DOHH2 (cell line): ENCODE data around the gene RAD51B.

Experiments used
- H3F3A ChIP-seq: fragments of 200-600 bp; sonication (generic), shearing (Covaris generic); 2 replicates; pipeline ENCODE4 v1.6.0; 2016; ENCODE audit warnings: antibody characterized with exemption, mild to moderate bottlenecking; ENCODE audit not compliant: control insufficient read depth, insufficient read depth
- H3K27ac ChIP-seq: fragments of 200-600 bp; sonication (generic); 2 replicates; pipeline ENCODE4 v1.5.1; 2014; ENCODE audit warnings: low read depth, mild to moderate bottlenecking, low read length, moderate library complexity
- H3K27me3 ChIP-seq: fragments of 200-600 bp; sonication (generic); 2 replicates; pipeline ENCODE4 v1.6.1; 2014; ENCODE audit warnings: mild to moderate bottlenecking, low read length, mixed read lengths; ENCODE audit not compliant: control insufficient read depth
- H3K36me3 ChIP-seq: fragments of 200-600 bp; sonication (generic); 2 replicates; pipeline ENCODE4 v1.6.1; 2014; ENCODE audit warnings: mild to moderate bottlenecking, low read length, moderate library complexity, mixed read lengths; ENCODE audit not compliant: control insufficient read depth
- H3K4me1 ChIP-seq: fragments of 200-600 bp; sonication (generic); 2 replicates; pipeline ENCODE4 v1.6.1; 2014; ENCODE audit warnings: mild to moderate bottlenecking, low read length, mixed read lengths; ENCODE audit not compliant: control insufficient read depth
- H3K4me2 ChIP-seq: fragments of 200-600 bp; sonication (generic); 2 replicates; pipeline ENCODE4 v1.6.0; 2014; ENCODE audit warnings: mild to moderate bottlenecking, low read length, moderate library complexity
- H3K4me3 ChIP-seq: fragments of 200-600 bp; sonication (generic); 2 replicates; pipeline ENCODE4 v1.5.1; 2014; ENCODE audit warnings: mild to moderate bottlenecking, low read length, mixed read lengths
- H3K79me2 ChIP-seq: fragments of 200-600 bp; sonication (generic); 2 replicates; pipeline ENCODE4 v1.6.1; 2014; ENCODE audit warnings: mild to moderate bottlenecking, low read length, mixed read lengths; ENCODE audit not compliant: control insufficient read depth
- H3K9me2 ChIP-seq: fragments of 200-600 bp; sonication (generic); replicated peaks from 2 replicates; pipeline ENCODE4 v1.6.1; 2014; ENCODE audit warnings: mild to moderate bottlenecking, low read length, mixed read lengths; ENCODE audit not compliant: control insufficient read depth
- H3K9me3 ChIP-seq: fragments of 200-600 bp; sonication (generic); 2 replicates; pipeline ENCODE4 v1.6.1; 2014; ENCODE audit warnings: antibody characterized with exemption, low read length, mixed read lengths; ENCODE audit not compliant: control insufficient read depth, insufficient read depth
- H4K20me1 ChIP-seq: fragments of 200-600 bp; sonication (generic); 2 replicates; pipeline ENCODE4 v1.6.0; 2014; ENCODE audit warnings: low read depth, mild to moderate bottlenecking, antibody characterized with exemption, low read length, moderate library complexity; ENCODE audit not compliant: control insufficient read depth, insufficient read depth
- EZH2phosphoT487 ChIP-seq: fragments of 200-600 bp; sonication (generic); IDR thresholded peaks from 2 replicates; pipeline ENCODE4 v1.6.1; 2017; ENCODE audit warnings: borderline replicate concordance, mild to moderate bottlenecking, antibody characterized with exemption, low read length, moderate library complexity, mixed read lengths
- TF ChIP-seq, protein P1 (sequence below): fragments of 200-600 bp; sonication (generic); IDR thresholded peaks from one replicate; pipeline ENCODE4 v1.5.1; 2014; ENCODE audit warnings: antibody characterized with exemption, mild to moderate bottlenecking, low read depth, low read length; ENCODE audit not compliant: poor library complexity, severe bottlenecking

RAD51B gene

GRCh38 chr14:68238551-68238950, 419.0 kb downstream of the RAD51B start:
- TF ChIP-seq EZH2phosphoT487: no peak
- TF ChIP-seq, protein P1, sequence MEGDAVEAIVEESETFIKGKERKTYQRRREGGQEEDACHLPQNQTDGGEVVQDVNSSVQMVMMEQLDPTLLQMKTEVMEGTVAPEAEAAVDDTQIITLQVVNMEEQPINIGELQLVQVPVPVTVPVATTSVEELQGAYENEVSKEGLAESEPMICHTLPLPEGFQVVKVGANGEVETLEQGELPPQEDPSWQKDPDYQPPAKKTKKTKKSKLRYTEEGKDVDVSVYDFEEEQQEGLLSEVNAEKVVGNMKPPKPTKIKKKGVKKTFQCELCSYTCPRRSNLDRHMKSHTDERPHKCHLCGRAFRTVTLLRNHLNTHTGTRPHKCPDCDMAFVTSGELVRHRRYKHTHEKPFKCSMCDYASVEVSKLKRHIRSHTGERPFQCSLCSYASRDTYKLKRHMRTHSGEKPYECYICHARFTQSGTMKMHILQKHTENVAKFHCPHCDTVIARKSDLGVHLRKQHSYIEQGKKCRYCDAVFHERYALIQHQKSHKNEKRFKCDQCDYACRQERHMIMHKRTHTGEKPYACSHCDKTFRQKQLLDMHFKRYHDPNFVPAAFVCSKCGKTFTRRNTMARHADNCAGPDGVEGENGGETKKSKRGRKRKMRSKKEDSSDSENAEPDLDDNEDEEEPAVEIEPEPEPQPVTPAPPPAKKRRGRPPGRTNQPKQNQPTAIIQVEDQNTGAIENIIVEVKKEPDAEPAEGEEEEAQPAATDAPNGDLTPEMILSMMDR: no peak
- no peak overlapping the region for H3K4me2 ChIP-seq
- H3K36me3 ChIP-seq: no peaks in the 10 kb centered on the region
- no peaks in the 10 kb centered on the region for H3F3A ChIP-seq
- H3K27ac ChIP-seq: no peak overlapping the region
- H3K9me2 ChIP-seq: no peaks in the 10 kb centered on the region
- no peak overlapping the region for H3K4me3 ChIP-seq
- no peaks in the 10 kb centered on the region for H3K79me2 ChIP-seq
- H3K27me3 ChIP-seq: no peaks in the 10 kb centered on the region
- no peaks in the 10 kb centered on the region for H4K20me1 ChIP-seq
- no peaks in the 10 kb centered on the region for H3K4me1 ChIP-seq
- no peaks in the 10 kb centered on the region for H3K9me3 ChIP-seq

GRCh38 chr14:68238976-68239375, 419.4 kb downstream of the RAD51B start:
- Histone ChIP-seq H3K9me2 (no peaks in the 10 kb centered on the region), H3K79me2 (no peaks in the 10 kb centered on the region), H3K4me2 (no peak overlapping the region), H4K20me1 (no peaks in the 10 kb centered on the region), H3K27me3 (no peaks in the 10 kb centered on the region), H3K27ac (no peak overlapping the region), H3K36me3 (no peaks in the 10 kb centered on the region), H3F3A (no peaks in the 10 kb centered on the region), H3K4me1 (no peaks in the 10 kb centered on the region), H3K9me3 (no peaks in the 10 kb centered on the region), H3K4me3 (no peak overlapping the region)
- TF ChIP-seq, protein P1: no peak
- no peak for TF ChIP-seq EZH2phosphoT487

GRCh38 chr14:68239988-68240771, 420.6 kb downstream of the RAD51B start:
- no peaks in the 10 kb centered on the region for H3K4me1 ChIP-seq
- H3K27me3 ChIP-seq: no peaks in the 10 kb centered on the region
- no peaks in the 10 kb centered on the region for H3K9me2 ChIP-seq
- TF ChIP-seq, protein P1: no peak
- no peak for TF ChIP-seq EZH2phosphoT487
- no peaks in the 10 kb centered on the region for H4K20me1 ChIP-seq
- no peak overlapping the region for H3K4me3 ChIP-seq
- no peaks in the 10 kb centered on the region for H3F3A ChIP-seq
- H3K79me2 ChIP-seq: no peaks in the 10 kb centered on the region
- H3K27ac ChIP-seq: no peak overlapping the region
- no peak overlapping the region for H3K4me2 ChIP-seq
- no peaks in the 10 kb centered on the region for H3K36me3 ChIP-seq
- H3K9me3 ChIP-seq: no peaks in the 10 kb centered on the region
